Stimulated activated CD4-positive, alpha-beta T cell treated with anti-CD3 and anti-CD28 coated beads, Interleukin-1b, Interleukin-23, amount 100 ng/mL, for 24 hours (primary cell): ENCODE measurements around the gene RHBDD1.

Source experiments
- DNase-seq, 4 experiments: peaks; one replicate each; pipeline ENCODE4 v3.0.0-alpha.2; 2020; ENCODE audit warnings: low read depth in 4 of 4, low spot score in 1 of 4

Gene RHBDD1, protein sequence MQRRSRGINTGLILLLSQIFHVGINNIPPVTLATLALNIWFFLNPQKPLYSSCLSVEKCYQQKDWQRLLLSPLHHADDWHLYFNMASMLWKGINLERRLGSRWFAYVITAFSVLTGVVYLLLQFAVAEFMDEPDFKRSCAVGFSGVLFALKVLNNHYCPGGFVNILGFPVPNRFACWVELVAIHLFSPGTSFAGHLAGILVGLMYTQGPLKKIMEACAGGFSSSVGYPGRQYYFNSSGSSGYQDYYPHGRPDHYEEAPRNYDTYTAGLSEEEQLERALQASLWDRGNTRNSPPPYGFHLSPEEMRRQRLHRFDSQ

DNA sequence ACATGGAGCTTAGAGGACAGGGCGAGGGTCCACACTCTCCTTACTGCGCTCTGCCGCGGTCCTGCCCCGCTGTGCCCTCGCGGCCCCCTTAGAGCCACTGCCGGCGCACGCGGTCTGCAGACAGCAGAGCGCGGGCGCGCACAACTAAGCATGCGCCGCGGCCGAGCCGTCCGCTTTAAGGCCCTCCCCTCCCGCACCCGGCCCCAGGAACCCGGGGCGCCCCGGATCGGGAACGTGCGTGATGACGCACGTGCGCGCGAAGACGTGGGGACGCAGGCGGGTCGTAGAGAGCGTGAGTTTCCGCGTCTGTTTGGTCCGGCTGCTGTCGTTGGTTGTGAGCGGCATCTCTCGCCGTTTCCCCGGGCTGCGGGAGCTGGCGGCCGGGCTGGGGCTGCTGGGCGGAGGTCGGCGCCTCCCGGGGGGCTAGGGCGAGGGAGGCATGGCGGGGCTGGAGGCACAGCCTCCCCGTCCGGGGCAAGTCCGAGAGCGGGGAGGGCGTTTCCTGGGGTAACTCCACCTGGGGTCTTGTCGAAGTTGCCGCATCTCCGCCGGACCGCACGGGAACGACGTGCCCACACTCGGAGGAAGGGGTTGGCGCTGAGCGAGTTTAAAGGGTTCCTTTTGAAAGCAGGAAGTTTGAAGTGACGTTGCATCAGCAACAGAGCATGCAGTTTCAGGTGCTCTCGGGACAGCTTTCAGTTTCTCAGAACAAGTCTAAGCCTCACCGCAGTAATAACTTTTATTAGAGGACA lies at the start of gene RHBDD1:
RHBDD1 (plus strand) TSS at position 259 of the 752 bp plus-strand sequence. CDS start 28,640 bp downstream, outside the sequence.
- peak; percentile 84 to 91 (median 88) for DNase-seq

DNA sequence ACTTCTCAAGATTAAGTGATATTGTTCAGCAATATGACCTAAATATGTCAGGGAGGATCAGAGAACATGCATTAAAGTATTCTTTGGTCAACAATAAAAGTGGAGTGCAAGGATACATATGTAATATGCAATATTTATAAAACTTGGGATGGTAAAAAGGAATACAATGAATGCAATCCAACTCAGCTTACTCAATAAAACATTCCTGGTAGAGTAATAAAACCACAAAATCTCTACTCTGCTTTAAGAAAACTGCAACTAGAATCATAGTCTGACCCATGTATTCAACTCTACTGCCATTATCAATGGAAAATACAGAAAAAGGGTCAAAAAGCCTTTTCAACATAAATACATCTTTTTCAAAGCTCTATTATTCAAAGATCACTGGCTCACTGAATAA lies 47.8 kb upstream of the RHBDD1 start:
- DNase-seq: no peak

DNA sequence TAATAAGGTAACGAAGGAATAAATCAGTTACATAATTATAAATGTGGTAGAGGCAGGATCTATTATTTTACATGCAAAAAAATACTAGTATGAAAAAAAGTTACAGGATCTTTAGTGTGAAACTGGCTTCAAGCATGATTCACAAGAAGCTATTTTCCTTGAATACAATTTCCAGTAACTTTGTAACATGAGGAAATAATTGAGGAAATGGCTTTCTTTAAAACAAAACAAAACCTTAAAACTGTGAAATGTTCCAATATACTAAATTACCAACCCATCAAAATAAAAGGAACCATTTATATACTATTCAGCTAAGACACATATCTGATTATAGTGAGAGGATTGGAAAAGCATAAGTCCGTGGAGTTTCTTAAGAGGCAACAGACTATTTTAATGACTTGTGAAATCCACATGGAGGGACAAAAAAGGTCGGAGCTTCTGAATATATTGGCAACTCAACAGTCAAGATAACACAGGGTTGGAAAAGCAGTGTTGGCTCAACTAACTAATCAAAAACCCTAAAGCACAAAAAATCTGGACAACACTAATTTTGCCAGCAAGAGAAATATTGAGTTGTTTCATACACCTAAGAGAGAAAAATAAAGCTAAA lies 46.9 kb upstream of the RHBDD1 start:
- DNase-seq: no peak

DNA sequence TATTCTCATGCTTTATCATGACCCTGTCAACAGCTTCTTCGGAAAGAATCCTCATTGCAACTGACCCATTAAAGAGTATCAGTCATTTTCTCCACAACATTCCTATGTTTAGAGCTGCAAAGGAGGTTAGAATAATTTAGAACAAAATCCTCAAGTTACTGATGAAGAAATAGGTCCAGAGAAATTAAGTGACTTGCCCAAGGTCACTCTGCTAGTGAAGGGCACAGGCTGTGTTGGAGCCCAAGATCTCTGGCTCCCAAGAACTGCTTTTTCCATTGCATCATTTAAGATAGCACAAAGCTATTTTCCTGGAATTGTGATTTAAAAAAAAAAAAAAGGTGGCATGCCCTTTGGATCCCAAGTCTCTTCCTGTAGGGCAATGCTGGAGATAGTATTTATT lies 45.8 kb upstream of the RHBDD1 start:
- DNase-seq: no peak

DNA sequence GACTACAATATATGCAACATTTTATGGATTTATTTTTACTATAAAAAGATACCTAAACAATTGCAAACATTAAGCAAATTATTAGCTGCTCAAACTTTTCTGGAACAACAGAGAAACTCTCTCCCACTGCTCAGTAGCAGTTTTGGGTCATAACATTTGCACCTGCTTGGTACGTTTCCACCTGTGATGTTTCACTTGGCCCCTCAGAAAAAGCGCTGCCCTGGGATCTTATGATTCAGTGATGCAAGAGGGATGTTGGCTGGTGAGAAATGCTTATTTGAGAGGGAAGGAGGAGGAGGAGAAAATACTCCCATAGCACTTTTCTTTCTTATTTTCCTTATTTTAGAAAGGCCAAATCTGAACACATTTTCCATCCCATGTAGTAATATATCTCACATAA lies 45.4 kb upstream of the RHBDD1 start:
- no peak for DNase-seq

DNA sequence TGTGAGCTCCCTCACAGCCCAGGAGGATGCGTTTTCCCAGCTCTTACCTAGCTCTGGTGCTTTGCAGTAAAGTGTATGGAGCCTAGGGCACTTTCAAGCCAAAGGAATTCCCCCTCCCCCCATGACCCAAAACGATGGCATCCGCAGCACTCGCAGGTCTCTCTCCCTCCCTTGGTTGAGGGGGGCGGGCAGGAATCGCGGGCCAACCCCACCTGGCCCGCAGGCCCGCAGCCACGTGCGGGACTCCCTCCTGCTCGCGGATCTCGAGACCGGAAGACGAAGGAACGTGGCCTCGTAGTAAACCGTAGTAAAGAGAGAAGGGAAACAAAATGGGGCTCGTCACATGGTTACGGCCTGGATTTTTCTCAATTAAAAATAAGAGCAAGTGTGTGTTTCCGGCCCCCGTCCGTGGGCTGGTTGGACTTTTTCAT lies 44.8 kb upstream of the RHBDD1 start:
- peak in 2 of 4 experiments; percentile 28 to 29 for DNase-seq

DNA sequence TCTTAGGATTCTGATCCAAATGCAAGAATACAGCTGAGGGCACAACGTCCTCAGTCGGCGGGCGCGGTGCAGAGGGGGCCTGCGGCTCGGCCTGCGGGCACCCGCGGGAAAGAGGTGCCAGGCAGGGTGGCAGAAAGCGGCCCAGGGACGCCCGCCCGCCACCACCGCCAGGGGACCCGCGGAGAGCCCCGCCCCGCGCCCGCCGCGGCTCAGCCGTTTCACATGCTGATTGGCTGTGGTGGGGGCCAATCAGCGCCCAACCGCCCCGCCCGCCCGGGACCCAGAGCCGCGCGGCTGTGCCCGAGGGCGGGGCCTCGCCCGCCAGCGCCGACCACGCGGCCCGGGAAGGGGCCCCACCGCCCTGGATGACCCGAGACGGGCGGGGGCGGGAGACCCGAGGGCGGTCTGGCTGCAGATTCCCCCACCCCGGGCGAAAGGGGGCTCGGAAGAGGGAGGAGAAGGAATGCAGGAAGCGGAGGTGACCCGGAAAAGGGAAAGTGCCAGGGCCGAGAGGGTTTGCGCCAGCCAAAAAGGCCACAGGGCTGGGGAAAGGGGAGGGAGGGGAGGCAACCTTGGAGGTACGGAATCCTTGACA lies 44.3 kb upstream of the RHBDD1 start:
- DNase-seq: peak; percentile 83 to 88 (median 85)

DNA sequence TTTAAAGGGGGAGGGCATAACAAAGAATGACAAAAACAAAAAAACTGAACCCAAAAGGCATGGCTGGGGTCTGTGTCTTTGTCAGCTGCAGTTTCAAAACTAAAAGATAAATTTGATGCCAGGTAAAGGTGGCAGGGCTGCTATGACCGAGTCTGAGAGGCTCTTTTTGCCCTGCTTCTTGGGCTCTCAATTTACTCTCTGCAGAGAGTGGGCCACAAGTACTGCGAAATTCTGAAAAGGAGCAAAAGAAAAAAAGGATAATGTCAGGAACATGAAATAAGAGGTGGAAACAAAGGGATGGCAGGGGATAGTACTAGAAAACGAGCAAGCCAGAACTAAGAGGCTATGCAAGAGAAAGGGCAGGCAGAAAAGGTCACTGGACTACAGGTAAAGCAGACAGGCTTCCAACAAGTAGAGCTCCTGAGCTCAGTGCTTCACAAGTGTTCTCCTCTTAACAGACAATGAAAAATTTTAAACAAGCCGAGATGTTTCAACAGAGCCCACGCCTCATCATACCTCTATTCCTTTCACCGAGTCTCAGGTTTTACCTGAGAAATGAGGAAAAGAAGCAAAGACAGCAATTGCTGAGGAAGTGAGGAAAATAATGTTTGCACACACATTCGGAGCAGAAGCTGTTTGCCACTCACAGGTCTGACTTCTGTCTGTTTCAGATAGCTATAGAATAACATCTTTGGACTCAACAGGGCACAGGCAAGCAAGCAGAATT lies 43.5 kb upstream of the RHBDD1 start:
- DNase-seq: no peak

DNA sequence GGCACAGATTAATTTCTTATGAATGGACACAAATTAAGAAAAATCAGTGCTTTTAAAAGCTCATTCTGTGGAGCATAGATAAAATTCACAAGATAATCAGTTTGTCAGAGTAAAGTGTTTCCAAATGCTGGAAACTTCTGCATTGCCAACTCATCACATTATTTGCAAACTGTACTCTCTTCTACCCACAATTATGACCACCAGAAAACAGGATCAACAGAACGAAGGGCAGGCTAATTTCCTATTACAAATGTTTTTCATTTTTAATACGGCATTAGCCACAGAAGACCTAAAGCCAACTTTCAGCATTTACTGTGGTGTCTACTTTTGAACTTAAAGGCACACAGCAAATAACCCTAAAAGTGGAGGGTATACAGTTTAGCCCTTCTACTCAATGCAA lies 42.2 kb upstream of the RHBDD1 start:
- no peak for DNase-seq

DNA sequence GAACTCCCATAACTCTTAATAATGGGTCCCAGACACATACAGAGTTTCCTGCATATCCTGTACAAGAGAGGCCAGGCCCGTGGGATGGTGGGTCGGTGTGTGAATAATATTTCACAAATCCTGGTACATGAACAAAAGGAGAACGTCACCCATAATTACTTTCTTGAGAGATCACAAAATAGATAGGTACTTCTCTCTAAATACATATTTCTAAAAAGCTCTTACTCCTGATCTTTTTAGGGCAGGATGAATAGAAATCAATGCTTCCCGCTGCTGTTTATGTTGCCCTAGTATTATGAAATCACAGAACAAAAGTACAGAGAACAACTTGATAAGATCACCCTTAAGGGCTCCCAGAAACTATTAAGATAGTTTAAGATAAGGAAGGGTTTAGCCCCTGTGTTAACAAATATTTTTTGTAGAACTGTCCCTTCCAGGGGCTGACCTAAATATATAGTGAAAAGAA lies 41.6 kb upstream of the RHBDD1 start:
- DNase-seq: no peak

DNA sequence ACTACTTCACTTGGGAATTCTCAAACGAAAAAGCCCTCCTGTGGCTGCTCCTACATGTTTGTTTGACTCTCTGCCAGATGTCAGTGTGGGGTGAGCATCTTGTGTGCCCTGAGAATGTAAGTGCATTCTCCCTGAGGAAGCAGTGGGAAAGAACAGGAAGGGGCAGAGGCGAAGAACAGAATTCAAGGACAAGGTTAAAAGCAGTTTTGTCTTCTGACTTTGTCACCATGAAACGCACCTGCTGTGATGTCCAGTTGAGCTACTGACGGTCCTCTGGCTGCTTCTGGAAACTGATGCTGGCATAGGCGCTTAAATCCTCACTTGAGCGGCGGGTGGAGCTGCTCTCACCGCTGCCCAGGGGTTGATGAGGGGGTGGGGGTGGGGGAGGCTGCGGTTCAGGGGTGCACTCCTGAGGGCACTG lies 41.1 kb upstream of the RHBDD1 start:
- DNase-seq: no peak

DNA sequence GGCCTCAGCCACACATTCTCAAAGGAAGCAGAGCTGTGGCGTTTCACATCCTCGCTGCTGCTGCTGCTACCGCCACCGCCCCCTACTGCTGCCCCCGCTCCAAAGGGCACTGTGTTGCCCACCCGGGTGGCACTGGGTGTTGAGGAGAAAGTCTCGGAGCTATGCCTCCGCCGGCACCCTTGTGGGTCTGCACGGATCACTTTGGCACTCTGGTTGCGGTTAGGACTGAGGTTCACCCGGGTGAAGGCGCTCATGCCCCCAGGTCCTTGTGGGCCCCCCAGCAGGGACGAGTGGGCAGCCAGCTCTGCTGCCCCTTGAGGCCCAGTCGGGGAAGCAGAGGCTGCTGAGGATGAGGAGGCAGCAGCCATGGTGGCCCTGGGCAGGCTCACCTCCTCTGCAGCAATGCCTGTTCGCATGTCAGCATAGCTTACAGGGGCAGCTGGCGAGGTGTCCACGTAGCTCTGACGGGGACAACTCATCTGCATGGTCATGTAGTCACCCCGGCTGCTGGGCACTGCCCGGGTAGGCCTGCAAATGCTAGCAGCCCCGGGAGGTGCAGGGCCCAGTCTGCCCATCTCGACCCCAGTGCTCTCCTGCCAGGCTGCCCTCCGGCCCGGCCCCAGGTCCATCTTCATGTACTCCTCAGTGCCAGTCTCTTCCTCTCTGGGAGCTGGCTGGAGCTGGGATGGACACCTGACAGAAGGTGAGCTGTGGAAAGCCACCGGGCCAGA lies 40.4 kb upstream of the RHBDD1 start:
- no peak for DNase-seq

DNA sequence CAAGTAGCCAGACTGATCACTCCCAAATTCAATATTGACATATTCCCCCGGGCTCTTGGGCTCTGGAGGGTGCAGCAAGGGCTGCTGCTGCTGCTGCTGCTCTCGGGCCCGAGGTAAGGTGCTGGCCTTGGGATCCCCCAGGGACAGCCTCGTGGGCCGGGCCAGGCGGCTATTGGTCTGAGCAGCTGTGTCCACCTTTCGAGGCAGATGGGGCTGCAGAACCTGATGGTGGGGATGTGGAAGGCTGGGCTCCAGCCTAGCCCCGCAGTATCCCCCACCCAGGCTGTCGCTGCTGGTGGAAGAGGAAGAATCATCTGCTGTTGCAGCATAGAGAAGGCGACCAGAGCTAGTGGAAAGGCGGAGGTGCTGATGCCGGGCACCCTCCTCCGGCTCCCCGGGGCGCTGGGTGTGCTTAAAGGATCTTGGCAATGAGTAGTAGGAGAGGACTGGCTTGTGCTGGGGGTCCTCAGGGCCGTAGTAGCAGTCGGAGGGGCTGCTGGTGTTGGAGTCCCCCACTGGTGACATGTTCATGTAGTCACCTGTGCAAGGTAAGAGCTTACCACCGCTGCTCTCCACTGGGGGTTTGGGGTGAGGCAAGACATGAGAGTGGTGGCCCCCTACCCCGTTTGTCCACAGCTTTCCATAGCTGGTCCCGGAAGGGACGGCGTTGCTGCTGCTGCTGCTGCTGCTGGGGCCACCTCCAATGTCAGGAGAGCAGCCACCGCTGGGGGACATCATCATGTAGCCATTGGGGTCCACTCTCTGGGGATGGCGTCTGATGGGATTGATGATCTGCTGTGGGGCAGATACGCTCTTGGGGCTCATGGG lies 39.6 kb upstream of the RHBDD1 start:
- no peak for DNase-seq

DNA sequence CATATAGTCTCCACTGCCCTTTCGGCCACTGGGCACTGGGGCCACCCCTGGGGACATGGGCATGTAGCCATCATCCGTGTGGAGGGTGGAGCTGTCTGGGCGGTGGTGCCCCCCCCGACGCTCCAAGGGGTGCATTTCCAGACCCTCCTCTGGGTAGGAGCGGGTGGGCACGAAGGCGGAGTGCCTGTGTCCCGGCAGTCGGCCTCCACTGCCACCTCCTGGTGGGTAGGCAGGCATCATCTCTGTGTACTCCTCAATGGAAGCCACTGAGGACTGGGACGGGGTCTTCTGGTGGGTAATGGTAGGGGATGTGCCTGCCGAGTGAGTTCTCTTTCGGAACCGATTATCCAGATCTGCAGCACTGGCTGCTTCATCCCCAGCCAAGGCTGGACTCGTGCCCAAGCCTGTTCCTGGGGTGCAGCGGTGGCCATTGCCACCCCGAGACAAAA lies 39.0 kb upstream of the RHBDD1 start:
- no peak for DNase-seq

DNA sequence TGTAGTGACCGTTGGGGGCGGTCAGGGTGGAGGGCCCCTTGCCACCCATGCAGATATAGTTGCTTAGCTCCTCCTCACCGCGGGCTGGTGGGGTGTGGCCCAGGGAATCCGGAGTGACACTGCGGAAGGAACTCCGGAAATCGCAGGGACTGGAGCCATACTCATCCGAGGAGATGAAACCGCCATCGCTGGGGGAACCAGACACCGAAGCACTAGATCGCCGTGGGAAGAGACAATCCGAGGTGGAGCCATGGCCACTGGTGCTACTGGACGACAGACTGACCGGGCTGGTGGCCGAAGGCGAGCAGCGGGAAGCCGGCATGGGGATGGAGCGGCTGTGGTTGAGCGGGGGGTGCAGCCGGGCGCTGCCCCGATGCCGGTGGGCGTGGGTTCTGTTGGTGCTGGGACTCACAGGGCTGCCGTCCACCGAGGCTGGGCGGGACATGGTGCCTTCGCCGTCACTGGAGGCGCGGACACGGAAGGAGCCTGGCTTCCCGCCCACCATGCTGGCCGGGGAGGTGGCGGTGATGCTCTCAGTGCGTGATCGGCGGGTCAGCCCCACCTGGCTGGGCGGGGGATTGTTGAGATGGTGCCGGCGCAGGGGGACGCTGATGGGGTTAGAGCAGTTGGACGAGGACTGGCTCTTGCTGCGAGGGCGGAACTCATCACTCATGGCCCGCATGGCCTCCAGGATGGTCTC lies 38.4 kb upstream of the RHBDD1 start:
- no peak for DNase-seq

DNA sequence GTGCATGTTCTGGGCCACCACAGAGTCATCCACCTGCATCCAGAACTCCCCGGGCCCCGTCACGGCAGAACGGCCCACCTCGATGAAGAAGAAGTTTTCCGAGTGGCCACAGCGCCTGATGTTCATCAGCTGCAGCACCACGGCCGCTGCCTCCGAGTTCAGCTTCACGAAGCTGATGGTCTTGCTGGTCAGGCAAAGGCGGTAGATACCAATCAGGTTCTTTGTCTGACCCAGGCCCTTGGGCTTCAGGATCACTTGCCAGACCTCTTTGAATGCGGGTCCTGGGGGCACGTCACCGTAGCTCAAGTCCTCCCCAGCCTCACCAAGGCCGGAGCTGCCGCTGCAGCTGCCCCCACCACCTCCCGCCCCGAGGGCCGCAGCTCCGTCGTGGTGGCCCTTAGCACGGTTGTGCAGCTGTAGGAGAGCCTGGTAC lies 37.8 kb upstream of the RHBDD1 start:
- no peak for DNase-seq

DNA sequence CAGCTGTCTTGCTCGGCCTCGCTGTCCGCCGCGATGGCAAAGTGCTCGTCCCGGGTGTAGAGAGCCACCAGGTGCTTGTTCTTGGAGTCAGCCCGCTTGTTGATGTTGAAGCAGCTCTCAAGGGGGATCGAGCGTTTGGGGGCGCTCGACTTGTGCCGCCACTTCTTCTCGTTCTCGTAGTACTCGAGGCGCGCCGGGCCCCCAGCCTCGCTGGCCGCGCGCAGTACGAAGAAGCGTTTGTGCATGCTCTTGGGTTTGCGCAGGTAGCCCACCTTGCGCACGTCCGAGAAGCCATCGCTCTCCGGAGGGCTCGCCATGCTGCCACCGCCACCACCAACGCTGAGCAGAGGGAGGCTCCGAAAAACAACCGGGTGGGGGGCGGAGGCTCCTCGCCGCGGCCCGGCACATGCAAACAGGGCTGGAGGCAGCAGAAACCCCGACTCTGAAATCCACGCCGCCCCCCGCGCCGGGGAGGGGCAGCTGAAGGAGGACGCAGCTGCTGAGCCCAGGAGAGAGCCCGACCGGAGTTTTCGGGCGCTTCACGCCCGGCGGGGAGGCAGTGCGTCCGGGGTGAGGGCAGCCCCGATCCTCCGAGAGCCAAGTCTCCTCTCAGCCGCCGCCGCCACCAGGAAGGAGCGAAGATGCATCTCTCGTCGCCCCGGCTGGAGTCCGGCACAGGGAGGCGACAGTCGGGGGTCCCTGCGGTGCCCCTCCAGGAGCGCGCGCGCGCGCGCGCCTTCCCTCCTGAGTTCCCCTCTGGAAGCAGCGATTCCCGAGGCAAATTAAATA lies 37.2 kb upstream of the RHBDD1 start:
- peak in 1 of 4 experiments; percentile 31 for DNase-seq
